Smooth muscle cell (in vitro differentiated cells): Measurements from ENCODE around the gene ANGEL2. TPM values are rescaled to one million over a fixed set of nuclear protein-coding genes. Genes with fewer than 3 reads are reported as not detected.

Source experiments
- DNase-seq: peaks from one replicate; lab custom pipeline; 2025; ENCODE audit not compliant: unreplicated experiment; lab: John Stamatoyannopoulos, UW
- H2AFZ ChIP-seq: fragments of 200-600 bp; sonication (generic); 2 replicates; pipeline ENCODE4 v1.6.0; 2016; ENCODE audit warnings: antibody characterized with exemption, low read depth, mild to moderate bottlenecking
- H3F3A ChIP-seq: fragments of 200-600 bp; sonication (generic); 2 replicates; pipeline ENCODE4 v1.6.0; 2017; ENCODE audit warnings: antibody characterized with exemption, low read depth
- H3K27ac ChIP-seq: fragments of 200-600 bp; sonication (generic); 2 replicates; pipeline ENCODE4 v1.5.1; 2016; ENCODE audit warnings: low read depth, mild to moderate bottlenecking
- H3K27me3 ChIP-seq: fragments of 200-600 bp; sonication (generic); 2 replicates; pipeline ENCODE4 v1.6.1; 2016; ENCODE audit warnings: low read depth, mild to moderate bottlenecking
- H3K36me3 ChIP-seq: fragments of 200-600 bp; sonication (generic); 2 replicates; pipeline ENCODE4 v1.5.1; 2016; ENCODE audit warnings: low read depth
- H3K4me1 ChIP-seq: fragments of 200-600 bp; sonication (generic); 2 replicates; pipeline ENCODE4 v1.5.1; 2016; ENCODE audit warnings: low read depth
- H3K4me2 ChIP-seq: fragments of 200-600 bp; sonication (generic); 2 replicates; pipeline ENCODE4 v1.6.0; 2016; ENCODE audit warnings: mild to moderate bottlenecking
- H3K4me3 ChIP-seq: fragments of 200-600 bp; sonication (generic); 2 replicates; pipeline ENCODE4 v1.5.1; 2016; ENCODE audit warnings: mild to moderate bottlenecking
- H3K79me2 ChIP-seq: fragments of 200-600 bp; sonication (generic); 2 replicates; pipeline ENCODE4 v1.6.0; 2016; ENCODE audit warnings: low read depth, mild to moderate bottlenecking
- H3K9ac ChIP-seq: fragments of 200-600 bp; sonication (generic); 2 replicates; pipeline ENCODE4 v1.6.0; 2016; ENCODE audit warnings: low read depth
- H3K9me3 ChIP-seq: fragments of 200-600 bp; sonication (generic); replicated peaks from 2 replicates; pipeline ENCODE4 v1.5.1; 2016; ENCODE audit warnings: low read depth
- H4K20me1 ChIP-seq: fragments of 200-600 bp; sonication (generic); 2 replicates; pipeline ENCODE4 v1.6.0; 2016; ENCODE audit warnings: low read depth
- CTCF ChIP-seq: fragments of 200-600 bp; sonication (generic); IDR thresholded peaks from 2 replicates; pipeline ENCODE4 v1.5.1; 2017; ENCODE audit warnings: borderline replicate concordance, mild to moderate bottlenecking, antibody characterized with exemption; ENCODE audit not compliant: insufficient read depth, poor library complexity, severe bottlenecking
- WGBS: methylation state at CpG from one replicate; pipeline ENCODE4 v1.1.7; 2016; ENCODE audit warnings: low lambda C conversion rate; 5-methylcytosine and 5-hydroxymethylcytosine counted together
- polyA plus RNA-seq: library from polyadenylated mRNA; unstranded; fragments of >200 nt; fragmentation: Nextera tagmentation; extraction: Ambion mirVana; gene quantifications from 2 replicates; pipeline ENCODE4 v1.2.1, GENCODE V29; 2016
- total RNA-seq: library from RNA; depleted of rRNA; stranded (reverse); fragments of >200 nt; gene quantifications from 2 replicates; pipeline ENCODE4 v1.2.3, GENCODE V29; 2014

ANGEL2 gene
- total and polyA plus RNA-seq, 2 experiments from 2014 or later, result 13.1 to 29.7 TPM

GRCh38 chr1:212944229-212944901 is 71.3 kb downstream of the ANGEL2 start:
- H3K4me2 ChIP-seq, result no peak overlapping the region
- WGBS, result 93% methylated on average over 6 of the region's 6 CpGs
- no peak for TF ChIP-seq CTCF

GRCh38 chr1:212943393-212943710 is 72.3 kb downstream of the ANGEL2 start:
- Histone ChIP-seq H3F3A (no peaks in the 10 kb centered on the region), H3K4me1 (no peaks in the 10 kb centered on the region), H3K27ac (no peak overlapping the region), H3K79me2 (no peaks in the 10 kb centered on the region), H3K4me3 (no peak overlapping the region), H4K20me1 (no peaks in the 10 kb centered on the region), H3K27me3 (no peaks in the 10 kb centered on the region), H3K9me3 (peaks cover 4% of the 10 kb centered on the region), H3K36me3 (no peaks in the 10 kb centered on the region), H2AFZ (no peak overlapping the region), H3K4me2 (no peak overlapping the region), H3K9ac (no peak overlapping the region)
- DNase-seq, result no peak
- no peak for TF ChIP-seq CTCF
- WGBS, result 83% methylated on average over 4 of the region's 4 CpGs

More at GRCh38 chr1:212944229-212944901, 71.3 kb downstream of the ANGEL2 start:
- no peak overlapping the region for H2AFZ ChIP-seq
- peaks cover 4% of the 10 kb centered on the region for H3K9me3 ChIP-seq
- H3K27ac ChIP-seq, result no peak overlapping the region
- no peaks in the 10 kb centered on the region for H3K79me2 ChIP-seq
- H3K4me3 ChIP-seq, result no peak overlapping the region
- H3K36me3 ChIP-seq, result no peaks in the 10 kb centered on the region
- no peak overlapping the region for H3K9ac ChIP-seq
- H3K27me3 ChIP-seq, result no peaks in the 10 kb centered on the region
- no peaks in the 10 kb centered on the region for H3F3A ChIP-seq
- no peaks in the 10 kb centered on the region for H3K4me1 ChIP-seq
- no peaks in the 10 kb centered on the region for H4K20me1 ChIP-seq
- no peak for DNase-seq

DNA sequence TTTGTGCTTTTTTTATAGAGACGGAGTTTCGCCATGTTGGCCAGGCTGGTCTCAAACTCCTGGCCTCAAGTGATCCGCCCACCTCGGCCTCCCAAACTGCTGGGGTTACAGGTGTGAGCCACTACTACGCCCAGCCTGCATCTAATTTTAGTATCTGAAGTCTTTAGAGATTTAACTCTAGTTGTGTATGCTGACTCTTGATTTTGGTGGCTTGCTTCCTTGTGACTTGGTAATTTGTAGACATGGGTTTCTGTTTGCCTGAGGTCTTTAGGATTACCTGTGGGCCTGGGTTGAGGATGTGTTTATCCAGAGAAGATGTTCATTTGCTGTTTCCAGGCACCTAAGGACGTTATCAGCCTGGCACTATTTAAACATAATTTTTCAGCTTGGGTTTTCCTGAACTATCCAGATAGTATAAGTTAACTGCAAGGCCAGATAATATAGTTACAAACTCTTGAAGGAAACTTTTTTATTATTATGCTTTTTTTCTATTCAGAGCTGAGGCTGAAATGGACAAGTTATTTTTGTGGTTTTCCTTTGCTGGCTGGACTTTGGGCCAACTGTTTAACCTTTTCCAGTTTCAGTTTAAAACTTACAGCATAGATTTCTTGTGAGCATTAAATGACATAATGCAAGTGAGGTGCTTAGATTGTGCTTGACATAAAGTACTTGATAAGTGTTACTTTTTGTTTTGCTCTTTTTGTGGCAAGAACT is 72.8 kb downstream of the ANGEL2 start:
- no peak overlapping the region for H3K4me2 ChIP-seq
- H3K9me3 ChIP-seq, result peaks cover 4% of the 10 kb centered on the region
- H4K20me1 ChIP-seq, result no peaks in the 10 kb centered on the region
- H3K79me2 ChIP-seq, result no peaks in the 10 kb centered on the region
- no peaks in the 10 kb centered on the region for H3K4me1 ChIP-seq
- 91% methylated on average over 6 of the region's 6 CpGs for WGBS
- DNase-seq, result no peak
- no peaks in the 10 kb centered on the region for H3F3A ChIP-seq
- H3K27ac ChIP-seq, result no peak overlapping the region
- no peak overlapping the region for H3K9ac ChIP-seq
- TF ChIP-seq CTCF, result no peak
- H3K4me3 ChIP-seq, result no peak overlapping the region
- no peak overlapping the region for H2AFZ ChIP-seq
- H3K36me3 ChIP-seq, result no peaks in the 10 kb centered on the region
- no peaks in the 10 kb centered on the region for H3K27me3 ChIP-seq

Other genes starting within 250 kb of the ANGEL2 start
- 34.5 and 37.3 TPM in 2 replicates for gene NSL1, start 224.1 kb downstream of the ANGEL2 start, total RNA-seq
- gene NSL1, start 224.1 kb downstream of the ANGEL2 start, polyA plus RNA-seq, result 28.5 and 30.9 TPM in 2 replicates
- gene TATDN3, start 224.0 kb downstream of the ANGEL2 start, total RNA-seq, result 24.6 and 46.7 TPM in 2 replicates
- gene TATDN3, start 224.0 kb downstream of the ANGEL2 start, polyA plus RNA-seq, result 13.0 and 14.3 TPM in 2 replicates
- gene SPATA45, start 168.2 kb downstream of the ANGEL2 start, total RNA-seq, result not detected in 2 replicates
- gene SPATA45, start 168.2 kb downstream of the ANGEL2 start, polyA plus RNA-seq, result 0.58 and 1.2 TPM in 2 replicates
- gene FLVCR1, start 157.6 kb downstream of the ANGEL2 start, total RNA-seq, result 4.4 and 5.5 TPM in 2 replicates
- gene FLVCR1, start 157.6 kb downstream of the ANGEL2 start, polyA plus RNA-seq, result 3.9 and 4.0 TPM in 2 replicates
- 8.9 and 16.0 TPM in 2 replicates for gene VASH2, start 65.3 kb downstream of the ANGEL2 start, total RNA-seq
- 6.7 and 6.9 TPM in 2 replicates for gene VASH2, start 65.3 kb downstream of the ANGEL2 start, polyA plus RNA-seq
- 30.8 and 35.9 TPM in 2 replicates for gene RPS6KC1, start 35.4 kb upstream of the ANGEL2 start, total RNA-seq
- gene RPS6KC1, start 35.4 kb upstream of the ANGEL2 start, polyA plus RNA-seq, result 17.6 and 18.7 TPM in 2 replicates